ENCODE measurements around the gene OLIG2.

DNA sequence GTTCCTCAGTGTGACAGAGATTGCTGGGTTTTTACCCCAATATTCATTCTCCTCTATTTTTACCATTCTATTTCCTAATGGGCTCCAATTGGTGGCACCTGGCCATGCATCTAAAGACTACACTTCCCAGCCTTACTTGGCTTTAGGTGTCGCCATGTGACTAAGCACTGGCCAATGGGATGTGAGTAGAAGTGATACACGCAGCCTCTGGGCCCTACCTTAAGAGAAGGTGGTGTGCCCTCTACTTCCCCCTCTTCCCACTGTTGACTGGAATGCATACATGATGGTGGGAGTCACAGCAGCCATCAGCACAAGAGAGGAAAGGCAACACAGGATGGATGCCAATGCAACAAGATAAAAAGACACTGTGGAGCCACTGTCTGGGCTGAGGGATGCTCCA is 11.4 kb upstream of the OLIG2 start:
- TF ChIP-seq PATZ1 (CRISPR knock-in tag; IDR thresholded peaks at IDR 0.05; ENCODE audit: borderline replicate concordance) (no peak), SNAI2 (CRISPR knock-in tag; IDR thresholded peaks at IDR 0.05) (no peak), CREB5 (CRISPR knock-in tag; IDR thresholded peaks at IDR 0.05; ENCODE audit: low read depth) (no peak), RARB (CRISPR knock-in tag; IDR thresholded peaks at IDR 0.05) (no peak), POU6F1 (CRISPR knock-in tag; IDR thresholded peaks at IDR 0.05; ENCODE audit: borderline replicate concordance, low read depth) (no peak), ZFP3 (CRISPR knock-in tag; IDR thresholded peaks at IDR 0.05) (no peak)
- TF ChIP-seq, protein P1, sequence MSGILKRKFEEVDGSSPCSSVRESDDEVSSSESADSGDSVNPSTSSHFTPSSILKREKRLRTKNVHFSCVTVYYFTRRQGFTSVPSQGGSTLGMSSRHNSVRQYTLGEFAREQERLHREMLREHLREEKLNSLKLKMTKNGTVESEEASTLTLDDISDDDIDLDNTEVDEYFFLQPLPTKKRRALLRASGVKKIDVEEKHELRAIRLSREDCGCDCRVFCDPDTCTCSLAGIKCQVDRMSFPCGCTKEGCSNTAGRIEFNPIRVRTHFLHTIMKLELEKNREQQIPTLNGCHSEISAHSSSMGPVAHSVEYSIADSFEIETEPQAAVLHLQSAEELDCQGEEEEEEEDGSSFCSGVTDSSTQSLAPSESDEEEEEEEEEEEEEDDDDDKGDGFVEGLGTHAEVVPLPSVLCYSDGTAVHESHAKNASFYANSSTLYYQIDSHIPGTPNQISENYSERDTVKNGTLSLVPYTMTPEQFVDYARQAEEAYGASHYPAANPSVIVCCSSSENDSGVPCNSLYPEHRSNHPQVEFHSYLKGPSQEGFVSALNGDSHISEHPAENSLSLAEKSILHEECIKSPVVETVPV (CRISPR knock-in tag; IDR thresholded peaks at IDR 0.05) = no peak
